ENCODE data around the gene DLG2. TPM values are rescaled to one million over a fixed set of nuclear protein-coding genes. Genes with fewer than 3 reads are reported as not detected.

Gene DLG2
- total RNA-seq, 4 donors from 2014 or later: 1.3 to 4.7 (median 2.4) TPM

GRCh38 chr11:85575388-85575787, 51.8 kb downstream of the DLG2 start:
- DNase-seq: no peak
- in situ Hi-C loops (cut with MboI; ENCODE audit: low sequenced_read_pairs in 4 of 4): loop anchor here in 2 of 4 donors (25.0 kb wide), 1 partner anchor 262 kb away; no protein-coding TSS in a partner anchor
- Histone ChIP-seq H3K36me3 (no peaks in the 10 kb centered on the region), H3K4me3 (no peak overlapping the region), H3K27me3 (no peaks in the 10 kb centered on the region), H3K27ac (no peak overlapping the region), H3K4me1 (no peaks in the 10 kb centered on the region), H3K9me3 (no peaks in the 10 kb centered on the region)
- no peak for TF ChIP-seq POLR2A (IDR thresholded peaks at IDR 0.05)
- no peak for TF ChIP-seq CTCF (IDR thresholded peaks at IDR 0.05 in 4 of 5, conservative IDR thresholded peaks at IDR 0.05 in 1 of 5)
- intact Hi-C loops (cut with DNase I; ENCODE audit: low total_unique reads): no loop called here
- no peak for ATAC-seq

- intact Hi-C loops (cut with DNase I; ENCODE audit: low total_unique reads): no loop called here
- TF ChIP-seq POLR2A (IDR thresholded peaks at IDR 0.05) (no peak), CTCF (IDR thresholded peaks at IDR 0.05 in 4 of 5, conservative IDR thresholded peaks at IDR 0.05 in 1 of 5) (no peak)
Observed at GRCh38 chr11:85572056-85572455, 55.1 kb downstream of the DLG2 start.

GRCh38 chr11:85569525-85569924, 57.6 kb downstream of the DLG2 start:
- intact Hi-C loops (cut with DNase I; ENCODE audit: low total_unique reads): no loop called here
- Histone ChIP-seq H3K9me3 (no peaks in the 10 kb centered on the region), H3K27me3 (no peaks in the 10 kb centered on the region), H3K36me3 (no peaks in the 10 kb centered on the region), H3K4me1 (no peaks in the 10 kb centered on the region), H3K27ac (no peak overlapping the region), H3K4me3 (no peak overlapping the region)
- ATAC-seq (no peak), DNase-seq (no peak)
- in situ Hi-C loops (cut with MboI; ENCODE audit: low sequenced_read_pairs in 4 of 4): no loop called here
- TF ChIP-seq POLR2A (IDR thresholded peaks at IDR 0.05) (no peak), CTCF (IDR thresholded peaks at IDR 0.05 in 4 of 5, conservative IDR thresholded peaks at IDR 0.05 in 1 of 5) (no peak)

More at GRCh38 chr11:85572056-85572455, 55.1 kb downstream of the DLG2 start:
- Histone ChIP-seq H3K36me3 (no peaks in the 10 kb centered on the region), H3K4me1 (no peaks in the 10 kb centered on the region), H3K9me3 (no peaks in the 10 kb centered on the region), H3K27me3 (no peaks in the 10 kb centered on the region), H3K4me3 (no peak overlapping the region), H3K27ac (no peak overlapping the region)
- DNase-seq: no peak
- no peak for ATAC-seq
- in situ Hi-C loops (cut with MboI; ENCODE audit: low sequenced_read_pairs in 4 of 4): no loop called here

GRCh38 chr11:85558411-85558810, 68.7 kb downstream of the DLG2 start:
- intact Hi-C loops (cut with DNase I; ENCODE audit: low total_unique reads) (no loop called here), in situ Hi-C loops (cut with MboI; ENCODE audit: low sequenced_read_pairs in 4 of 4) (no loop called here)
- DNase-seq: no peak
- Histone ChIP-seq H3K36me3 (no peaks in the 10 kb centered on the region), H3K9me3 (no peaks in the 10 kb centered on the region), H3K4me1 (no peaks in the 10 kb centered on the region), H3K4me3 (no peak overlapping the region), H3K27me3 (no peaks in the 10 kb centered on the region), H3K27ac (no peak overlapping the region)
- TF ChIP-seq CTCF (IDR thresholded peaks at IDR 0.05 in 4 of 5, conservative IDR thresholded peaks at IDR 0.05 in 1 of 5) (no peak), POLR2A (IDR thresholded peaks at IDR 0.05) (no peak)
- no peak for ATAC-seq

GRCh38 chr11:85551881-85552280, 75.3 kb downstream of the DLG2 start:
- Histone ChIP-seq H3K4me3 (no peak overlapping the region), H3K27ac (no peak overlapping the region), H3K4me1 (no peaks in the 10 kb centered on the region), H3K36me3 (no peaks in the 10 kb centered on the region), H3K9me3 (no peaks in the 10 kb centered on the region), H3K27me3 (no peaks in the 10 kb centered on the region)
- TF ChIP-seq POLR2A (IDR thresholded peaks at IDR 0.05) (no peak), CTCF (IDR thresholded peaks at IDR 0.05 in 4 of 5, conservative IDR thresholded peaks at IDR 0.05 in 1 of 5) (no peak)
- no peak for DNase-seq
- no peak for ATAC-seq
- intact Hi-C loops (cut with DNase I; ENCODE audit: low total_unique reads) (no loop called here), in situ Hi-C loops (cut with MboI; ENCODE audit: low sequenced_read_pairs in 4 of 4) (no loop called here)
